Thoracic aorta (tissue), 2 donors: Measurements from ENCODE around the gene PRPS1. TPM values are rescaled to one million over a fixed set of nuclear protein-coding genes. Genes with fewer than 3 reads are reported as not detected.
"Not testable (repeated sequence)": the region's sequence is repeated elsewhere in the genome, so short reads cannot be mapped to it uniquely, and the experiment has no call there.

Experiments used
- ATAC-seq: fragments of 150-250 bp; one replicate; pipeline ENCODE4 v1.8.0; 2017; ENCODE audit warnings: low read depth; ENCODE audit not compliant: insufficient number of reproducible peaks, low FRiP score
- DNase-seq: peaks from one replicate; pipeline ENCODE4 v3.0.0-alpha.2; 2020; ENCODE audit warnings: low spot score
- H3K27ac ChIP-seq, 2 donors: fragments of 200-600 bp; sonication (generic); 1 replicate in 1 of 2; 2 replicates in 1 of 2; pipeline ENCODE4 v1.5.1; 2016; ENCODE audit warnings: mild to moderate bottlenecking in 2 of 2, moderate library complexity in 2 of 2
- H3K27me3 ChIP-seq: fragments of 200-600 bp; sonication (generic); replicated peaks from 2 replicates; pipeline ENCODE4 v1.6.0; 2016; ENCODE audit warnings: mild to moderate bottlenecking; ENCODE audit not compliant: insufficient read depth
- H3K36me3 ChIP-seq: fragments of 200-600 bp; sonication (generic); one replicate; pipeline ENCODE4 v1.5.1; 2016
- H3K4me1 ChIP-seq, 2 donors: fragments of 200-600 bp; sonication (generic); 1 replicate in 1 of 2; 2 replicates in 1 of 2; pipeline versions ENCODE4 v1.5.1 to v1.6.0; 2016; ENCODE audit warnings: low read depth in 2 of 2, mild to moderate bottlenecking in 1 of 2; ENCODE audit not compliant: control insufficient read depth in 1 of 2
- H3K4me3 ChIP-seq: fragments of 200-600 bp; sonication (generic); 2 replicates; pipeline ENCODE4 v1.5.1; 2016; ENCODE audit warnings: mild to moderate bottlenecking
- H3K9me3 ChIP-seq: fragments of 200-600 bp; sonication (generic); 2 replicates; pipeline ENCODE4 v1.5.1; 2016
- CTCF ChIP-seq: fragments of 200-600 bp; sonication (generic); IDR thresholded peaks from one replicate; pipeline ENCODE4 v1.5.1; 2019; ENCODE audit warnings: antibody characterized with exemption
- total RNA-seq, 2 donors: library from RNA; depleted of rRNA; stranded (reverse); fragments of >200 nt; gene quantifications; one replicate each; pipeline versions ENCODE4 v1.1.0 to v1.2.3, GENCODE V29; 2016

The PRPS1 gene
- total RNA-seq, 2 donors from 2014 or later, result 31.7 to 34.0 TPM

- DNase-seq, result no peak
Measured at GRCh38 chrX:107667426-107667825, 39.1 kb downstream of the PRPS1 start.

GRCh38 chrX:107668710-107669109 is 40.4 kb downstream of the PRPS1 start:
- H3K27me3 ChIP-seq, DNase-seq, ATAC-seq, H3K9me3 ChIP-seq, H3K4me1 ChIP-seq, H3K36me3 ChIP-seq, H3K4me3 ChIP-seq, H3K27ac ChIP-seq: not testable (repeated sequence)

More at GRCh38 chrX:107667426-107667825, 39.1 kb downstream of the PRPS1 start:
- no peaks in the 10 kb centered on the region for H3K36me3 ChIP-seq
- no peaks in the 10 kb centered on the region for H3K4me1 ChIP-seq
- no peak for TF ChIP-seq CTCF
- H3K4me3 ChIP-seq, result no peak overlapping the region
- no peaks in the 10 kb centered on the region for H3K27me3 ChIP-seq
- ATAC-seq, result no peak
- H3K27ac ChIP-seq, result no peak overlapping the region
- H3K9me3 ChIP-seq, result no peaks in the 10 kb centered on the region

- Histone ChIP-seq H3K27ac (no peak overlapping the region), H3K36me3 (no peaks in the 10 kb centered on the region), H3K4me1 (peaks cover 9 to 15% of the 10 kb centered on the region in 2 donors), H3K27me3 (no peaks in the 10 kb centered on the region), H3K4me3 (no peak overlapping the region), H3K9me3 (no peaks in the 10 kb centered on the region)
- DNase-seq (no peak), ATAC-seq (no peak)
- TF ChIP-seq CTCF, result no peak
Measured at GRCh38 chrX:107669261-107669660, 41.0 kb downstream of the PRPS1 start.

- H3K4me1 ChIP-seq, result peaks cover 13 to 23% of the 10 kb centered on the region in 2 donors
- H3K36me3 ChIP-seq, result no peaks in the 10 kb centered on the region
- no peak overlapping the region for H3K27ac ChIP-seq
- no peak for TF ChIP-seq CTCF
- no peaks in the 10 kb centered on the region for H3K9me3 ChIP-seq
- ATAC-seq (no peak), DNase-seq (no peak)
- H3K4me3 ChIP-seq, result no peak overlapping the region
- no peaks in the 10 kb centered on the region for H3K27me3 ChIP-seq
Measured at GRCh38 chrX:107669885-107670628, 41.7 kb downstream of the PRPS1 start.

GRCh38 chrX:107671256-107671655 is 42.9 kb downstream of the PRPS1 start:
- not testable (repeated sequence) for H3K9me3 ChIP-seq, H3K4me3 ChIP-seq, DNase-seq, H3K27ac ChIP-seq, H3K27me3 ChIP-seq, H3K36me3 ChIP-seq, ATAC-seq
- H3K4me1 ChIP-seq, result peaks cover 17 to 28% of the 10 kb centered on the region in 2 donors

GRCh38 chrX:107672955-107673378 is 44.7 kb downstream of the PRPS1 start:
- DNase-seq, result no peak
- H3K27me3 ChIP-seq, result no peaks in the 10 kb centered on the region
- no peaks in the 10 kb centered on the region for H3K36me3 ChIP-seq
- H3K27ac ChIP-seq, result peak overlapping the region; percentile 96 to 98
- no peaks in the 10 kb centered on the region for H3K9me3 ChIP-seq
- H3K4me3 ChIP-seq, result peak overlapping the region; percentile 25
- TF ChIP-seq CTCF, result peak; percentile 43
- peaks cover 20 to 36% of the 10 kb centered on the region in 2 donors for H3K4me1 ChIP-seq
- ATAC-seq, result no peak
